GM19467 (cell line): ENCODE measurements around the gene LDAH.

Experiments used
- ATAC-seq: cut with Tn5 transposase; IDR thresholded peaks from one replicate; pipeline ENCODE4 v1.9.1; 2021; ENCODE audit warnings: mild to moderate bottlenecking, moderate library complexity; ENCODE audit not compliant: unreplicated experiment

Gene LDAH

DNA sequence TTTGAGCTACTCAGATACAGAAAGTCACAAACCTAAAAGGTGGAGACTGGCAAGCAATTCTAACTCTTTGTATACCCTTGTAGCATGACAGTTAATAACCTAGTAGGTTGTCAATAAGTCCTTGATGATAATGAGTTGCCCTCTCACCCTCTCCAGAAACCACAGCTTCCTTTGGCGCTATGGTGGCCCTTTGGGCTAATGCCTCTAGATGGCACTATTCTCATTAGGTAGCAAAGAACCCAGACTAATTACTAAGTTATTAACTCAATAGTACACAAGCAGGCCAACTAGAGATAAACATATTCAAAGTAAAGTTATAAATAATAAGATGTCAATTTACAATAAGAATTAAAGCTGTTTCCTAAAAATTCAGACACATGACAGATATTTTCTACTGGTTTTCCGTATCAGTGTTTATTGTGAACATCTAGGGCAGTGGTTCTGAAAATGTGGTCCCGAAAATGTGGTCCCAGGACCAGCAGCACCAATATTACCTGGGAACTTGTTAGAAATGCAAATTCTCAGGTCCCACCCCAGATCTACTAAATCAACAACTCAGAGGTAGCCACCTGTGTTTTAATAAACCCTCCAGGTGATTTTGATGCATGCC, 41.1 kb downstream of the LDAH start:
- peak; percentile 65 for ATAC-seq

DNA sequence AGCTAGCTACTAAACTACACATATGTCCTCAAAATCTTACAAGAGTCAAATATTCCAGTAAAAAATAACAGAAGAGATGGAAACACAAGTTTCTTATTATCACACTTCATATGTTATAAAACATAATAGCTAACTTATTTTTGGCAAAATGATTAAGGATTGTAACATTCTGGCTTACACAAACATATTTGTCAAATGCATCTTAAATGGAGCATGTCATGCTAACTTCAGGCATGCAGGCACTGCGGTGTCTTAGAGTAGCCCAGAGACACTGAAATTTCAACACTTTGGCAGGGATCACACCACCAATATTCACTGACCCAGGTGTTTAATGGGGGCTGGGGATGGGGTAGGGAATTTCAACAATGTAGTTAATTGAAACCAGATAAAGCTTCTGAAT, 51.6 kb downstream of the LDAH start:
- ATAC-seq: no peak

DNA sequence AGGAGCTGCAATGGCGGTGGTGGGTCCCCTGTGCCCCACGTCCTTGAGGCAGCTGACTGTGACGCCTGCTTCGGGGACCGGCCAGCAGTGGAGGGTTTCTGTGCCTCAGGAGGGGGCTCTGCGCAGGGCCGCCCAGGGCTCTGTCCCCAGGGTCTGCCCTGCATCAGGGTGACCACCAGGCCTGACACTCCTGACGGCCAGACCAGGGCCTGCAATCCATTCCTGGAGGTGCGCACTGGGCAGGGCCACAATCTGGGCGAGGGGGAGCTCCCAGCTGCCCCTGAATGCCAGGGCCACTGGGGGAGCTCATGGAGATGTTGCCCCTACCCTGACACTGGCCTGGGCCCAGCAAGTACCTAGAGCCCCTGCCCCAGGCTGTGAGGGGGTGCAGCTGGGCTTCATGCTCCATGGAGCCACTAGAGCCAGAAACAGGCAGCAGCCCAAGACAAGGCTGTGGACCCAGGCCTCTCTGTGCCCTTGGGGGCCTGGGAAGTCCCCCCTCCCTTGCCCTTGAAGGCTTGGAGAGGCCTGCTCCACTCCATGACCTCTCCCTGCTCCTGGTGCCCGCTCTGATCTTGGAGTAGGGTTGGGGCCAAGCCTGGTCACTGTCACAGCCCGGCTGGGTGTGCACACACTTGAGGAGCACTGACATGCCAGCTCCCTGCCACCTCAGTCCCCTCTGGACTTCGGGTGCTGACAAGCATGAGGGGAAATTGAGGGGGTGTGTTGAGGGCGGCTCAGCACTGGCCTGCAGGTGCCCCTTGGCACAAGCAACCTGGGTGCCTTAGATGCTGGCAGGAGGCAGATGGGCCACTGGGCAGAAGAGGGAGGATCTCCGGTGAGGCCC, 55.9 kb downstream of the LDAH start:
- ATAC-seq: no peak

DNA sequence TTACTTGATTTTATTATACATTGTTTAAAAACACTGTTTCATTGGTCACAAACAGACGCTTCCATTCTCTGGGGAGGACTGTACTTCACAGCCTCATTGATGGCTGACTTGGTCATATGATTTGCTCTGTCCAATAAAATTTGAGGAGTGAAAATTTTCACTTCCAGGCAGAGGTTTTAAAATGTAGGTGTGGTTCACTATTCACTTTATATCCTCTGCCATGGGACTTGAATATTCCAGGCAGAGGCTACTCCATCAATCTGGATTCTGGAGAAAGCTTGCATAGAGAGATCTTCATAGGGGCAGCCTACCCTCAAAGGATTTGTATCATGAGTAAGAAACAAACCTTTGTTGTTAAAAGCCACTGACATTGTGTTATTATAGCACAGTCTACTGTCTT, 56.7 kb downstream of the LDAH start:
- no peak for ATAC-seq

DNA sequence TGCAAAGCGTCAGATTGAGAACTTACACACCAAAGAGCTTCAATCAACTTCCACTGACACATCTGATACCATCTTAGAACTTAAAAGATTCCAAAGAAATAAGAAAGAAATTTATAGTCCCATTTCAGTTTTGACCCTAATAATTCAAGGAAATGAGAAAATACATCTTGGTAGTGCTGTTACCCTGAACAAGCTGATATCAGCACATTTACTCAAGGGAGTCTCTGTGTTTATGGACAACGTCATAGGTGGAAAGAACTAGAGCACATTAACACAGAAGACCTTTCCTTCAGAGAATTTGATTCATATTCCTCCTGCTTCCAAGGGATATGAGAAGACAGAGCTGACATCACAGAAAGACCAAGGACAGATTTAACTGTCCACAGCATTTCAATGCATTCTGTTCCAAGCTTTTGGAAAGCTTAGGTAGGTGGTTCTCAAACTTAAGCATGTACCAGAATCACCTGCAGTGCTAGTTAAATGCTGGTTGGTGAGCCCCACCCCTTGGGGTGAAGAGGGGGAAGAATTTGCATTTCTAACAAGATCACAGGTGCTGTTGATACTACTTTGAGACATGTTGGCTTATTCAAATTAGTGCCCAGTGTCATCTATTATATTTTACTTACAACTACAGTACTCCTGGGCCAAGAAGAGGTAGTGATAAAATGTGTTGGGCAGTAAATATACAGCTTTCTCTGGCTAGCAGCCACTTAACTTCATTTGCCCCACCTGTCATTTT, 59.8 kb downstream of the LDAH start:
- ATAC-seq: no peak

DNA sequence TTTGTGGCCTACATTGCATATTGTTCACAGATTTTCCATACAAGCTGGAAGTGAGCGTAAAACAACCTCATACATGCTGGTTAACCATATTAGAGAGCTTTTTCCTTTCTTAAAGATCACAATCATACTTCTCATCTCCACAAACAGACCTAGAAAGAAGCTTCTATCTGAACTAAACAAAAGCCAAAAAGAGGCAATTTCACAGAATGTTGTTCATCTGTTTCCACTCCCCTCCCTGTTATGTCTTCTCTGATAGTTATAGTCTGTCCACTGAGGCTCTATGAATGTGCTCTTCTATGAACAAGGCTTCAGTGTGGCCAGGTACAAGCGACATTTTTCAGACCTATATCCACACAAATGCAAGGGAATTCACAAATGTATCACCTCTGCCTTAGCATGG, 63.4 kb downstream of the LDAH start:
- ATAC-seq: no peak

DNA sequence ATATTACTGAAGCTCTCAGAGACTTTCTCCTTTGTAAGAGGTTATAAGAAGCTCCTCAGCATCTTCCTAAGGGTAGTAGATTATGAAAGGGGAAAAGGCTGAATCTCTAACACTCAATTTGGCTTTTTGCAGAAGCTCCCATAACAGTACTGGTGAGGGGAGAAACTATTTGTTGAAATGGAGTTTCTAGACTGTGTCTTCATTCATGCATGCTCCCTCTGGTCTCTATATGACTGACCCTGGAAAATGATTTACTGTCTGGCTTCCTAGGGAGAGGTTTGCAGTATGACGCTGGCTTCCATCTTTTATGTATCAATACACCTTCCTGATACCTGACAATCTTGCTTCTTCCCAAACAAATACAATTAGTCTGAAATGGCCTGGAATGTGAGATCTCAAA, 63.9 kb downstream of the LDAH start:
- peak; percentile 93 for ATAC-seq

DNA sequence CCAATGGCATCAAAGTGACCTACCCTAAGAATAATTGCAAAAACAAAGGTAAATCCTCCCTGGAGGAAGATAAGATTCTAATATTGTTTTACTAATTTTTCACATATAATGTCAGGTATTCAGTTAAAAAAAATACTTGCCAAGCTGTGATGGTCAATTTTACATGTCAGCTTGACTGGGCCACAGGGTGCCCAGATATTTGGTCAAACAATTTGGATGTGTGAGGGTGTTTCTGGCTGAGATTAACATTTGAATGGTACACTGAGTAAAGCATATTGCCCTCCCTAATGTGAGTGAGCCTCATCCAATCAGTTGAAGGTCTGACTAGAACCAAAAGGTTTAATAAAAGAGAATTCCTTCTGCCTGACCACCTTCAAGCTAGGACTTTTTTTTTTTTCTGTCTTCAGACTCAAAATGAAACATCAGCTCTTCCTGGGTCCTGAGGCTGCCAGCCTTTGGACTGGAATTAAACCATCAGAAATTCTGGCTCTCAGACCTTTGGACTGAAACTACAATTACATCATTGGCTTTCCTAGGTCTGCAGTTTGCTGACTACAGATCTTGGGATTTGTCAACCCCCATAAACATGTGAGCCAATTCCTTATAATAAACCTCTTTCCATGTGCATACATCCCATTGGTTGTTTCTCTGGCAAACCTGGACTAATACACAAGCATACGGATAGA, 65.4 kb downstream of the LDAH start:
- ATAC-seq: no peak

DNA sequence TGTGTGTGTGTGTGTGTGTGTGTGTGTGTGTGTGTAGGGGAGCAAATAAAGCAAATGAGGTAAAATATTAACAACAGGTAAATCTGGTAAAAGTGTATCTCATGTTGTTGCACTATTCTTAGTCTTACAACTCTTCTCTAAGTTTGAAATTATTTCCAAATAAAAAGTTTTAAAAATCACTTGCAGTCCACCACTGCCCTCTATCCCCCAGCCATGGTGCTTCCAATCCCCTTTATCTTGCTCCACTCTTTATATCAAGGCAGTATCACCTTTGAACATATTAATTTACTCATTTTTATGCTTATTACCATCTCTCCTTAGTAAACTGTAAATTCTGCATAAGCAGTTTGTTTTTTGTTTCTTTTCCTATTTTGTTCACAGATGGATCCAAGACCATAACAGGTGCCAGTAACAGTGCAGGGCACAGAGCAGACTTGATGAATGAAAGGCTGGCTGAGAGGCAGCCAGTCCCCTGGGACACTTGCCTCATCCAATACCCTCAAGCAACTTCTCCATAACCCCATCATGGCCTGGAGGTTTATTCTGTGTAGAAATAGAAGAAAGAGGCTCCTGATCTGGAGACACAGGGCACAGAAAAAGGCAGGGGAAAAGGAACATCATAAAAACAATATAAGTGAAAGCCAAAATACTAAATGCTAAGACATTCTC, 67.6 kb downstream of the LDAH start:
- no peak for ATAC-seq

DNA sequence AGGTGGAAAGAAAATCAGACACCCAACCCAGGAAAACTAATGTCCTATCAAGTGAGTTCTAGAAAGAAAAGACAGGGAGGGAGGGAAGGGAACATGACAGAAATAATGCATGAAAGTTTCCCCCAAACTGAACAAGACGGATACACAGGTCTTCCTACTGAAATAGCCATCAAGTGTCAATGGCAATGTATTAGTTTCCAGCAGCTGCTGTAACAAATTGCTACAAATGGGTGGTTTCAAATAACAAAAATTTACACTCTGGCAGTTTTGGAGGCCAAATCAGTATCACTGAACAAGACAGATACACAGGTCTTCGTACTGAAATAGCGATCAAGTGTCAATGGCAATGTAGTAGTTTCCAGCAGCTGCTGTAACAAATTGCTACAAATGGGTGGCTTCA, 70.6 kb downstream of the LDAH start:
- no peak for ATAC-seq

DNA sequence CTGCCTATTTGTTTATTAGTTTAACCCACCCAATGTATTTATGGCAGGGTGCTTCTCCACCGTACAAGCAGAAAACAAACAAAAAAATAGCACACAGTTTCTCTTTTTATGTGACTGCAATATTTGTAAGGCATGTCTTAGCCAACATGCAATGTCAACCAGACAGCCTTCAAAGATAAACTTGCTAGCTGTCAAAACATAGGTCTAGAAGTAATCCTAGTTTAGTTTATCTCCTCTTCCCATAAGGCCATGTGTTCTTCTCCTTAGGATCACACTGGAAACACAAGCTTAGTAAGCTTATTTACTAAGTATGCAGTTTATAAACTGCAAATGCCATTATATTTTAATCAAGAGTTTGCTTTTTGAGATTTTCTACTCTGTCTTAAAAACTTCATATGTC, 75.6 kb downstream of the LDAH start:
- ATAC-seq: no peak

DNA sequence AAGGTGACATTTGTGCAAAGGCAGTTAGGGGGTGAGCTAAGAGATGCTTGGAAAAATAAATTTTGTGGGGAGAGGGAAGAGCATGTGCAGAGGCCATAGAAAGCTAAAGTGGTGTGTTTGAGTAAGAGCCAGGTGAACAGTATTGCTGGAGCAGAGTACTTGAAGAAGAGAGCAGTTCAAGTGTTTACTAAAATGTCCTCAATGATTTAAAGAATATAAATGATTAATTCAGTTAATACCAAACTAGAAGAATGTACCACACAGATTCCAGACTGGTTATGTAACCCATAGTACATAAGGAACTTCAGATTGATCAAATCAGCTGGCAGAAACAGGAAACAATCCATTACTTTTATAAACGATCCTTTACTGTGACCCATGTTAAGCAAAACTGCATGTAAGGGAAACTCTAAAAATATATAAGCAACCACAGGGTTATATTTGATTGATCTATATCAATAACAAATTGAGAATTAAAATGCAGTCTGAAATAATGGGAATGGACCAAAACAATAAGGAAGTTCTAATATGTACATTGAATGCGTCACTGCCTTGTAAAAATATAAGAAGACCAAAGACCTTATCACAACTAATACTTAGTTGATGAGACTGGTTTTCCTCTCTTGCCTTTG, 76.9 kb downstream of the LDAH start:
- ATAC-seq: no peak

DNA sequence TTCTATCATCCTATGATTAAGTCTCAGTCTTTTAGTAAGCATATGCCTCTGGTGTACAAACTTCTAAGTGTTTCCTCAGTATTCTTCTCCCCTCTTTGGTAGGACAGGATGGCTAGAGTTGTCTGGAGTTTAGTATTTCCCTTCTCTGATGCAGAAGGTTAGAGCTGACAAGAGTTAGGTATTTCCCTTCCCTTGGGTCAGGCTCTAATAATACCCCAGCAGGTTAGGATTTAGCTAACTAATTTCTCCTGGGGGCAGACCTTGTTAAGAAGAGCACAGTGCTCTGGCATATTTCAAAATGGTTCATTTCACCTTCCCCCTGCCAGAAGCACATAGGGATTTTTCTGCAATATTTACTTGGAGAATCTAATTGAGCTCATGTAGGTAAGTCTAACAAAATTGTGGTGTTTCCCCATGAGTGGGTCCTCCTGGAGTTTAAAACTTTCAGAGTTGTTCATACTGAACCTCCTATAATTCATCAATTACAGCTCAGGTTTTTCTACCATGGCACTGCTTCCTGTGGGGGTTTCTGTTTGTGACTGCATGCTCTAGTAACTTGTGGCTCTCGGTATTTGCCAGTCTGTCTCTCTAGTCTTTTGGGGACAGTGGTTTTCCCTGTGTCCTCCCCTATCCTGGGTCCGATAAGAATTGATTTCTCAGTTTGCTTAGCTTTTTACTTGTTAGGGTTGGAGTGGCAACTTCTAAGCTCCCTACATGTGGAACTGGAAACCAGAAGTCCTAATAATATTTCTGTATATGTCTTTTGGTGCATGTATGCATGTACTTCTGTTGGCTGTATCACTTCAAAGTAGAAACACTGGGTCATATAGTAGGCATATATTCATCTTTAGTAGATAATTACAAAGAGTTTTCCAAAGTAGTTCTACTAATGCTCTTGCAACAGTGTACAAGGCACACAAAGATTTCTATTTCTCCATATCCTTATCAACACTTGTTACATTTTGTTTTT, 78.2 kb downstream of the LDAH start:
- peak; percentile 95 for ATAC-seq

DNA sequence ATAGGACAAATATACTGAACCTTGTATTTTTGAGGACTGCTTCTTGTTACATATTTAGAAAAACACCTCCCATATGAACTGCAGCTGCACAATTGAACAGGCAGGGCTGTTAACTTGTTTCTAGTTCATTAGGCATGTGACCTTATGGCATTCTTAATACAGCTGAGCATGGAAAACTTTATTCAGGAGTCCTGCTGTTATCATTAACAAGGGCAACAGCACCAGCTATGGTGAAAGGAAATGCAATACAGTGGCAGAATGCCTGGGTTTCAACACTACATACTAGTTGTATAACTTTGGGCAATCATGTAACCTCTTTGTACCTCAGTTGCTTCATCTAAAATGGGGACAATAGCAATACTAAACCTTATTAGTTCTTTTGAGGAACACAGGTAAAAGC, 84.1 kb downstream of the LDAH start:
- no peak for ATAC-seq

DNA sequence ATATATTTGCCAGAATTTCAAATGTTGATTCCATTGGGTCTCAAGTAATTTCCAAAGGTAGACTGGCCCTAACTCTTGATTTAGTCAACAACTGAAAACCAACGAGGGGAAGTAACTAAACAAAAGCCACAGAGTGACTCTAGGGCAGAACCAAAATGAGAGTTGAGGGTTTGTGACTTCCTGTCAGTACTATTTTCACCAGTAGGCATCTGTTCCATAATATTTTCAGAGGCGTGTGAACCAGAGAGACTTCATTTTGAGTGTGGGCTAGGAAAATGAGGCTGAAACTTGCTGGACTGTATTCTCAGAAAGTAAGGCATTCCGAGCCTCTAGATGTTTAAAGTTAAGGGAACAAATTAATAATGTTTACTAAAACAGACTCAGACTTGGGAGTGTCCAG, 85.4 kb downstream of the LDAH start:
- peak; percentile 90 for ATAC-seq

DNA sequence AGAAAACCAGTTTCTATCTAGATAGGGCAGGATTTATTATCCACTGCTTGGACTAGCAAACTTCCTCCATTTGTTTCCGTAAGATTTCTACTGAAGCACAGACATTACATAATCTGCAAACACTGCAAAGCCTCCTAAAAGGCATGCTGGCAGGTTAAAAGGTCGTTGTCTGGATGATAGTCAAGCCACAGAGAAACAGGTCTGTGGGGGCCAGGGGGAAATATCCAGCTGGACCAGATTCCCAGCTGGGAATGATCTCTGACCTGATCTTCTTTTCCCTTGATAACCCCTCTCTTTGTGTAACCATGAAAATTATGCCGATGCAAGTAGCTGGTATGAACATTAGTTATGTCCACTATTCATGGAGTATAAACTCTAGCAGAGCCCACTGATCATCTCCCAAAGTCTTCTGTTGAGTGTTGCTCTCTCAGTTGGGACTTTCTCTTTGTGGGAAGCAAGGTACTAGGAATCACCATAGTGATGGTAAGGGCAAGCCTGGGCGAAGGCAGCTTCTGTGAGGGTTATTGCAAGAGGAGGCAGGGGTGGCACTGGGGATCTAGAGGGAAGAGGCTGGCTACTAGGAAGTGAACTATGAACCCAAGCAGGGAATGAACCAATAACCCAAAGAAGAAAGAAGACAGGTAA, 94.7 kb downstream of the LDAH start:
- no peak for ATAC-seq

DNA sequence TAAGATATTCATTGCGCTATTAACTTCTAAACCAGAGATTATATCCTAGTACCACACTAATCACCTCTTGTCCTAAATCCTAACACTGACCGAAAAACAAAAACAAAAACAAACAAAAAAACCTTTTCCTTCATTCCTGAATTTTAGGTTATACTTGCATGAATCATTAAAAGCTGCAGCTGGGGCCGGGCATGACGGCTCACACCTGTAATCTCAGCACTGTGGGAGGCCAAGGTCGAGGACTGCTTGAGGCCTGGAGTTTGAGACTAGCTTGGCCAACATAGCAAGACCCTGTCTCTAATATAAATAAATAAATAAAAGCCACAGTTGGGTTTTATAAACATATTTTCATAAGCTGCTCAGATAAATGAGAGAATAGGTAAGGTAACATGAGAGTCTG, 96.0 kb downstream of the LDAH start:
- no peak for ATAC-seq

DNA sequence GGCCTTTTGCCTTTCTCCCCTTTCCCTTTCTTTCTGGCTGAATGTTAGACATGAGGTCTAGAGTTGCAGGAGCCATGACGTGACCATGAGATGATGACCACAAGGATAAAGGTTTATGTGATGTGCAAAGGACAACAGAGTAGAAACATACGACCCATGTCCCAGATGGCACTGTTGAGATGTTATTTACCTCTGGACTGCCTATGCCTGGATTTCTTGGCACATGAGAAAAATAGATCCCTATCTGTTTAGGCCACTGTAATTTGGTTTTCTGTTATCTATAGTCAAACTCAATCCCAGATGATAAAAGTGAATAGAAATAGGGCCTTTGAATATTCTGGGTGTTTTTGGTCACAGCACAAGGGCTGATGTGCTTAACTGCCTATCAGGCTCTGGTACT, 97.1 kb downstream of the LDAH start:
- ATAC-seq: no peak
